Neuronal stem cell (in vitro differentiated cells): Measurements from ENCODE around the gene ZNRF1.
A peak's percentile ranks its signal among the peaks of the same experiment; 100 is the strongest.

Experiments used
- DNase-seq: peaks from one replicate; pipeline ENCODE4 v3.0.0-alpha.2; 2013; ENCODE audit warnings: low spot score
- H2AFZ ChIP-seq: one replicate; pipeline ENCODE4 v1.6.1; 2013; ENCODE audit warnings: mild to moderate bottlenecking, low read length, inconsistent platforms
- H2AK5ac ChIP-seq: 2 replicates; pipeline ENCODE4 v1.6.1; 2013; ENCODE audit warnings: low read depth, mild to moderate bottlenecking, inconsistent platforms, low read length, moderate library complexity, mixed read lengths
- H2BK120ac ChIP-seq: 2 replicates; pipeline ENCODE4 v1.6.1; 2013; ENCODE audit warnings: low read depth, mild to moderate bottlenecking, inconsistent platforms, low read length, moderate library complexity, mixed read lengths
- H2BK12ac ChIP-seq: one replicate; pipeline ENCODE4 v1.6.1; 2013; ENCODE audit warnings: low read length, inconsistent platforms
- H2BK15ac ChIP-seq: 2 replicates; pipeline ENCODE4 v1.6.1; 2013; ENCODE audit warnings: mild to moderate bottlenecking, low read length, inconsistent platforms, mixed read lengths
- H2BK5ac ChIP-seq: one replicate; pipeline ENCODE4 v1.6.1; 2013; ENCODE audit warnings: inconsistent platforms, mild to moderate bottlenecking, low read length, moderate library complexity
- H3K14ac ChIP-seq: one replicate; pipeline ENCODE4 v1.6.1; 2013; ENCODE audit warnings: low read length, inconsistent platforms
- H3K18ac ChIP-seq: 2 replicates; pipeline ENCODE4 v1.6.1; 2013; ENCODE audit warnings: low read length, inconsistent platforms
- H3K23ac ChIP-seq: 2 replicates; pipeline ENCODE4 v1.6.1; 2013; ENCODE audit warnings: low read depth, mild to moderate bottlenecking, mixed read lengths, low read length, inconsistent platforms; ENCODE audit not compliant: poor library complexity
- H3K27ac ChIP-seq: replicated peaks from 3 replicates; pipeline ENCODE4 v1.5.1; 2013; ENCODE audit warnings: low read length, inconsistent platforms
- H3K27me3 ChIP-seq, 3 experiments: 2 replicates each; pipeline ENCODE4 v1.6.1; 2013; ENCODE audit warnings: low read length in 3 of 3, mild to moderate bottlenecking in 2 of 3, inconsistent platforms in 1 of 3, low read depth in 1 of 3, mixed read lengths in 1 of 3, moderate library complexity in 1 of 3; ENCODE audit not compliant: control insufficient read depth in 3 of 3, insufficient read depth in 3 of 3
- H3K36me3 ChIP-seq, 2 donors: replicated peaks in 1 of 2; 2 replicates each; pipeline ENCODE4 v1.6.1; 2013; ENCODE audit warnings: low read length in 2 of 2; ENCODE audit not compliant: control insufficient read depth in 2 of 2, insufficient read depth in 2 of 2
- H3K4ac ChIP-seq: 2 replicates; pipeline ENCODE4 v1.6.1; 2013; ENCODE audit warnings: inconsistent platforms, mild to moderate bottlenecking, low read length, moderate library complexity
- H3K4me1 ChIP-seq, 2 donors: 1 replicate in 1 of 2; 2 replicates in 1 of 2; pipeline ENCODE4 v1.6.1; 2013; ENCODE audit warnings: low read length in 2 of 2, low read depth in 1 of 2; ENCODE audit not compliant: control insufficient read depth in 2 of 2, insufficient read depth in 1 of 2
- H3K4me2 ChIP-seq: one replicate; pipeline ENCODE4 v1.6.1; 2013; ENCODE audit warnings: mild to moderate bottlenecking, low read length, inconsistent platforms; ENCODE audit not compliant: insufficient read depth, poor library complexity, severe bottlenecking
- H3K4me3 ChIP-seq, 2 donors: 2 replicates each; pipeline ENCODE4 v1.5.1; 2013; ENCODE audit warnings: low read length in 2 of 2, mild to moderate bottlenecking in 2 of 2, inconsistent platforms in 1 of 2, moderate library complexity in 1 of 2
- H3K79me1 ChIP-seq: one replicate; pipeline ENCODE4 v1.6.1; 2013; ENCODE audit warnings: low read depth, mild to moderate bottlenecking, inconsistent platforms, low read length, moderate library complexity
- H3K9ac ChIP-seq: one replicate; pipeline ENCODE4 v1.6.1; 2013; ENCODE audit warnings: mild to moderate bottlenecking, low read depth, low read length, inconsistent platforms; ENCODE audit not compliant: poor library complexity
- H3K9me3 ChIP-seq, 2 donors: replicated peaks in 1 of 2; 2 replicates each; pipeline versions ENCODE3 to v1.6.1; 2013; ENCODE audit warnings: low read length in 2 of 2, mild to moderate bottlenecking in 2 of 2, inconsistent platforms in 1 of 2, low read depth in 1 of 2, mixed read lengths in 1 of 2, moderate library complexity in 1 of 2; ENCODE audit not compliant: control insufficient read depth in 2 of 2, insufficient read depth in 1 of 2
- H4K8ac ChIP-seq: one replicate; pipeline ENCODE4 v1.6.1; 2013; ENCODE audit warnings: low read depth, mild to moderate bottlenecking, inconsistent platforms, low read length, moderate library complexity
- H4K91ac ChIP-seq: one replicate; pipeline ENCODE4 v1.6.1; 2013; ENCODE audit warnings: low read length, low read depth, mild to moderate bottlenecking, inconsistent platforms; ENCODE audit not compliant: poor library complexity
- WGBS, 2 donors: extraction: QIAGEN DNeasy Blood & Tissue Kit; methylation state at CpG; one replicate each; pipeline ENCODE4 v1.1.7; 2013; ENCODE audit warnings: missing lambda C conversion rate in 2 of 2, mixed read lengths in 1 of 2; ENCODE audit not compliant: insufficient read length in 2 of 2, insufficient replicate concordance in 1 of 2; ENCODE audit errors: extremely low coverage in 2 of 2; 5-methylcytosine and 5-hydroxymethylcytosine counted together

The ZNRF1 gene

GRCh38 chr16:75000481-75001081, 1.8 kb downstream of the ZNRF1 start:
- Histone ChIP-seq H3K9me3 (no peaks in the 10 kb centered on the region), H3K18ac (no peak overlapping the region), H4K91ac (no peak overlapping the region), H3K27ac (no peak overlapping the region), H3K79me1 (peaks cover 10% of the 10 kb centered on the region), H3K27me3 (no peaks in the 10 kb centered on the region), H2AK5ac (no peak overlapping the region), H2BK12ac (no peak overlapping the region), H3K36me3 (peaks cover 0 to 24% of the 10 kb centered on the region in 2 donors), H3K4me3 (peak overlapping the region; percentile 72 to 93), H3K23ac (peak overlapping the region; percentile 40), H3K4me2 (peak overlapping the region; percentile 87), H3K14ac (no peak overlapping the region), H3K4ac (no peak overlapping the region), H3K9ac (no peak overlapping the region), H4K8ac (no peak overlapping the region), H3K4me1 (peaks cover 11 to 12% of the 10 kb centered on the region in 2 donors), H2AFZ (peak overlapping the region; percentile 2), H2BK15ac (no peak overlapping the region), H2BK120ac (no peak overlapping the region), H2BK5ac (no peak overlapping the region)
- no peak for DNase-seq
- no CpG with 5 or more reads among the region's 15 CpGs for WGBS, 2 donors

GRCh38 chr16:75002474-75002873, 3.6 kb downstream of the ZNRF1 start:
- no peak overlapping the region for H3K9ac ChIP-seq
- H3K14ac ChIP-seq, result no peak overlapping the region
- peaks cover 0 to 9% of the 10 kb centered on the region in 2 donors for H3K9me3 ChIP-seq
- H2BK120ac ChIP-seq, result no peak overlapping the region
- H2AFZ ChIP-seq, result no peak overlapping the region
- H3K4ac ChIP-seq, result no peak overlapping the region
- no peak overlapping the region for H2BK15ac ChIP-seq
- no peak overlapping the region for H3K4me2 ChIP-seq
- H4K91ac ChIP-seq, result no peak overlapping the region
- no peak for DNase-seq
- H3K27ac ChIP-seq, result no peak overlapping the region
- no peak overlapping the region for H3K18ac ChIP-seq
- H3K27me3 ChIP-seq, result no peaks in the 10 kb centered on the region
- no peak overlapping the region for H2BK5ac ChIP-seq
- no peak overlapping the region for H2AK5ac ChIP-seq
- no CpG with 5 or more reads among the region's 9 CpGs for WGBS, 2 donors
- H3K36me3 ChIP-seq, result peaks cover 0 to 27% of the 10 kb centered on the region in 2 donors
- H3K79me1 ChIP-seq, result peaks cover 10% of the 10 kb centered on the region
- H4K8ac ChIP-seq, result no peak overlapping the region
- no peak overlapping the region for H2BK12ac ChIP-seq
- H3K23ac ChIP-seq, result no peak overlapping the region
- no peak overlapping the region for H3K4me3 ChIP-seq
- peaks cover 11 to 12% of the 10 kb centered on the region in 2 donors for H3K4me1 ChIP-seq

- Histone ChIP-seq H4K8ac (no peak overlapping the region), H3K4me2 (no peak overlapping the region), H3K18ac (no peak overlapping the region), H4K91ac (no peak overlapping the region), H2BK15ac (no peak overlapping the region), H2BK12ac (no peak overlapping the region), H2BK5ac (no peak overlapping the region), H3K27ac (no peak overlapping the region), H3K9ac (no peak overlapping the region), H2BK120ac (no peak overlapping the region), H3K36me3 (peaks cover 0 to 36% of the 10 kb centered on the region in 2 donors), H2AK5ac (no peak overlapping the region), H3K14ac (no peak overlapping the region), H3K23ac (peak overlapping the region; percentile 23), H3K4ac (no peak overlapping the region), H2AFZ (no peak overlapping the region), H3K27me3 (no peaks in the 10 kb centered on the region), H3K79me1 (peaks cover 10% of the 10 kb centered on the region), H3K4me3 (no peak overlapping the region), H3K4me1 (peaks cover 10 to 12% of the 10 kb centered on the region in 2 donors), H3K9me3 (peaks cover 0 to 18% of the 10 kb centered on the region in 2 donors)
- no peak for DNase-seq
- no CpG with 5 or more reads among the region's 5 CpGs for WGBS, 2 donors
These were observed 5.1 kb downstream of the ZNRF1 start for GRCh38 chr16:75003931-75004330.

- peaks cover 0 to 36% of the 10 kb centered on the region in 2 donors for H3K36me3 ChIP-seq
- no peak overlapping the region for H3K14ac ChIP-seq
- H3K79me1 ChIP-seq, result peaks cover 10% of the 10 kb centered on the region
- H3K4ac ChIP-seq, result no peak overlapping the region
- no peak overlapping the region for H3K27ac ChIP-seq
- no peak overlapping the region for H2BK15ac ChIP-seq
- H4K91ac ChIP-seq, result no peak overlapping the region
- DNase-seq, result no peak
- WGBS, 2 donors, result no CpG with 5 or more reads among the region's 3 CpGs
- H3K18ac ChIP-seq, result no peak overlapping the region
- no peak overlapping the region for H2AK5ac ChIP-seq
- H2BK120ac ChIP-seq, result no peak overlapping the region
- no peak overlapping the region for H2AFZ ChIP-seq
- peaks cover 0 to 18% of the 10 kb centered on the region in 2 donors for H3K9me3 ChIP-seq
- no peak overlapping the region for H3K9ac ChIP-seq
- no peak overlapping the region for H2BK5ac ChIP-seq
- no peak overlapping the region for H3K23ac ChIP-seq
- no peaks in the 10 kb centered on the region for H3K27me3 ChIP-seq
- no peak overlapping the region for H3K4me2 ChIP-seq
- H4K8ac ChIP-seq, result no peak overlapping the region
- H3K4me3 ChIP-seq, result no peak overlapping the region
- H3K4me1 ChIP-seq, result peaks cover 10 to 12% of the 10 kb centered on the region in 2 donors
- H2BK12ac ChIP-seq, result no peak overlapping the region
These were observed 5.6 kb downstream of the ZNRF1 start for GRCh38 chr16:75004460-75004859.
